Neural cell (in vitro differentiated cells): Measurements from ENCODE around the gene SMNDC1. TPM values are rescaled to one million over a fixed set of nuclear protein-coding genes. Genes with fewer than 3 reads are reported as not detected.

Source experiments
- H2AFZ ChIP-seq: fragments of 200-600, 300-800 bp; sonication (generic), shearing (Covaris generic); 2 replicates; pipeline ENCODE4 v1.6.0; 2014; ENCODE audit warnings: low read depth, mild to moderate bottlenecking, antibody characterized with exemption, low read length, moderate library complexity
- H3F3A ChIP-seq: fragments of 200-600 bp; shearing (Covaris generic); 2 replicates; pipeline ENCODE4 v1.6.1; 2016; ENCODE audit warnings: mild to moderate bottlenecking, moderate library complexity, mixed read lengths, antibody characterized with exemption, low read length; ENCODE audit not compliant: insufficient read depth, poor library complexity, severe bottlenecking
- H3K27ac ChIP-seq: fragments of 200-600, 300-800 bp; sonication (generic), shearing (Covaris generic); 2 replicates; pipeline ENCODE4 v1.5.1; 2014; ENCODE audit warnings: mild to moderate bottlenecking, low read length, moderate library complexity
- H3K27me3 ChIP-seq: fragments of 300-800, 200-600 bp; sonication (generic), shearing (Covaris generic); 2 replicates; pipeline ENCODE4 v1.6.0; 2014; ENCODE audit warnings: mild to moderate bottlenecking, low read depth, low read length, moderate library complexity; ENCODE audit not compliant: insufficient read depth
- H3K36me3 ChIP-seq: fragments of 300-800, 200-600 bp; sonication (generic), shearing (Covaris generic); 2 replicates; pipeline ENCODE4 v1.5.1; 2014; ENCODE audit warnings: mild to moderate bottlenecking, antibody characterized with exemption, low read length, moderate library complexity; ENCODE audit not compliant: insufficient read depth
- H3K4me2 ChIP-seq: fragments of 300-800, 200-600 bp; sonication (generic), shearing (Covaris generic); 2 replicates; pipeline ENCODE4 v1.6.0; 2014; ENCODE audit warnings: mild to moderate bottlenecking, low read length
- H3K4me3 ChIP-seq: fragments of 300-800, 200-600 bp; sonication (generic), shearing (Covaris generic); 2 replicates; pipeline ENCODE4 v1.5.1; 2014; ENCODE audit warnings: mild to moderate bottlenecking, low read length, moderate library complexity
- H3K79me2 ChIP-seq: fragments of 200-600 bp; shearing (Covaris generic); replicated peaks from 2 replicates; pipeline ENCODE4 v1.6.0; 2014; ENCODE audit warnings: mild to moderate bottlenecking, low read length, moderate library complexity; ENCODE audit not compliant: insufficient read depth
- H3K9ac ChIP-seq: fragments of 300-800, 200-600 bp; sonication (generic), shearing (Covaris generic); 2 replicates; pipeline ENCODE4 v1.6.1; 2016; ENCODE audit warnings: mild to moderate bottlenecking, low read length, mixed read lengths
- H3K9me2 ChIP-seq: fragments of 200-600 bp; shearing (Covaris generic); 2 replicates; pipeline ENCODE4 v1.6.1; 2016; ENCODE audit warnings: mild to moderate bottlenecking, low read length, mixed read lengths; ENCODE audit not compliant: insufficient read depth
- H3K9me3 ChIP-seq: fragments of 200-600, 300-800 bp; sonication (generic), shearing (Covaris generic); 2 replicates; pipeline ENCODE4 v1.6.1; 2016; ENCODE audit warnings: mild to moderate bottlenecking, mixed run types, low read length, moderate library complexity, mixed read lengths
- H4K20me1 ChIP-seq: fragments of 200-600 bp; shearing (Covaris generic); 2 replicates; pipeline ENCODE4 v1.6.1; 2016; ENCODE audit warnings: mild to moderate bottlenecking, mixed run types; ENCODE audit not compliant: insufficient read depth
- EP300 ChIP-seq: fragments of 450-650 bp; conservative IDR thresholded peaks from 2 replicates; pipeline ENCODE4 v1.6.1; 2014; ENCODE audit warnings: antibody characterized with exemption, mild to moderate bottlenecking, moderate library complexity; ENCODE audit not compliant: poor library complexity, severe bottlenecking
- EZH2 ChIP-seq: fragments of 200-600, 300-800 bp; shearing (Covaris generic), sonication (generic); IDR thresholded peaks from 2 replicates; pipeline ENCODE4 v1.6.1; 2014; ENCODE audit warnings: antibody characterized with exemption, low read length, borderline replicate concordance, mild to moderate bottlenecking; ENCODE audit not compliant: insufficient read depth, poor library complexity, severe bottlenecking
- MXI1 ChIP-seq: fragments of 450-650 bp; conservative IDR thresholded peaks from 2 replicates; pipeline ENCODE4 v1.6.1; 2014; ENCODE audit warnings: antibody characterized with exemption, mild to moderate bottlenecking; ENCODE audit not compliant: poor library complexity, severe bottlenecking
- POLR2AphosphoS5 ChIP-seq: IDR thresholded peaks from 2 replicates; pipeline ENCODE4 v1.6.1; 2012
- RAD21 ChIP-seq: fragments of 450-650 bp; conservative IDR thresholded peaks from 2 replicates; pipeline ENCODE4 v1.6.1; 2014; ENCODE audit warnings: antibody characterized with exemption, mild to moderate bottlenecking, moderate library complexity
- SMC3 ChIP-seq: fragments of 450-650 bp; conservative IDR thresholded peaks from 2 replicates; pipeline ENCODE4 v1.6.1; 2014; ENCODE audit warnings: antibody characterized with exemption, mild to moderate bottlenecking, moderate library complexity; ENCODE audit not compliant: poor library complexity
- TAF1 ChIP-seq: IDR thresholded peaks from 2 replicates; pipeline ENCODE4 v1.6.1; 2012; ENCODE audit warnings: low read depth
- polyA plus RNA-seq: library from polyadenylated mRNA; depleted of rRNA; stranded (reverse); fragments of >200 nt; gene quantifications from 2 replicates; pipeline ENCODE4 v1.2.3, GENCODE V29; 2014
- TF ChIP-seq, protein P1 (sequence below): IDR thresholded peaks from 2 replicates; pipeline ENCODE4 v1.6.1; 2012; ENCODE audit warnings: borderline replicate concordance
- TF ChIP-seq, protein P2 (sequence below): fragments of 450-650 bp; IDR thresholded peaks from 2 replicates; pipeline ENCODE4 v1.5.1; 2014; ENCODE audit warnings: antibody characterized with exemption, mild to moderate bottlenecking, moderate library complexity; ENCODE audit not compliant: poor library complexity, severe bottlenecking

Gene SMNDC1
- polyA plus RNA-seq, 1 donor from 2014 or later = 25.9 TPM

DNA sequence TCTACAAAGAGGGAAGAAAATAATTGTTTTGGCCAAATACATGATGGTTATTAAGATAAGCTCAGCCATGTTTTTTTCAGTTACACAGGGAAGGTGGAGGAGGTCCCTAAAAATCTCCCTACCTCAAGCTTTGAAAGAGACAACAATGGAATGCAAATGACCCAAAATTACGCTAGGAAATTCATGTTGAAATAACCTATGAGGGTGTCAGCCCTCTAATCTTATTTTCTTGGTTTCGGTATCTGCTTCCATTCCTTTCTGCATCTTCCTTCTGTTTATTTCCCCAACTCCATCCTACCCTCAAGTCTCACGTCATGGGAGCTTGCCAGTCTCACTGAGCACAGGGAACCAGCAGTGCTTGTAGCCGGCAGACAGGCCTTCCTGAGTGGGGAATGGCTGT is 40.6 kb upstream of the SMNDC1 start:
- H3K4me3 ChIP-seq = no peak overlapping the region
- H3F3A ChIP-seq = no peaks in the 10 kb centered on the region
- no peaks in the 10 kb centered on the region for H4K20me1 ChIP-seq
- H2AFZ ChIP-seq = no peak overlapping the region
- H3K9me2 ChIP-seq = no peaks in the 10 kb centered on the region
- no peak overlapping the region for H3K4me2 ChIP-seq
- H3K9ac ChIP-seq = no peak overlapping the region
- TF ChIP-seq POLR2AphosphoS5 (no peak), MXI1 (no peak), SMC3 (no peak), EP300 (no peak), TAF1 (no peak), EZH2 (no peak), RAD21 (no peak)
- TF ChIP-seq, protein P1, sequence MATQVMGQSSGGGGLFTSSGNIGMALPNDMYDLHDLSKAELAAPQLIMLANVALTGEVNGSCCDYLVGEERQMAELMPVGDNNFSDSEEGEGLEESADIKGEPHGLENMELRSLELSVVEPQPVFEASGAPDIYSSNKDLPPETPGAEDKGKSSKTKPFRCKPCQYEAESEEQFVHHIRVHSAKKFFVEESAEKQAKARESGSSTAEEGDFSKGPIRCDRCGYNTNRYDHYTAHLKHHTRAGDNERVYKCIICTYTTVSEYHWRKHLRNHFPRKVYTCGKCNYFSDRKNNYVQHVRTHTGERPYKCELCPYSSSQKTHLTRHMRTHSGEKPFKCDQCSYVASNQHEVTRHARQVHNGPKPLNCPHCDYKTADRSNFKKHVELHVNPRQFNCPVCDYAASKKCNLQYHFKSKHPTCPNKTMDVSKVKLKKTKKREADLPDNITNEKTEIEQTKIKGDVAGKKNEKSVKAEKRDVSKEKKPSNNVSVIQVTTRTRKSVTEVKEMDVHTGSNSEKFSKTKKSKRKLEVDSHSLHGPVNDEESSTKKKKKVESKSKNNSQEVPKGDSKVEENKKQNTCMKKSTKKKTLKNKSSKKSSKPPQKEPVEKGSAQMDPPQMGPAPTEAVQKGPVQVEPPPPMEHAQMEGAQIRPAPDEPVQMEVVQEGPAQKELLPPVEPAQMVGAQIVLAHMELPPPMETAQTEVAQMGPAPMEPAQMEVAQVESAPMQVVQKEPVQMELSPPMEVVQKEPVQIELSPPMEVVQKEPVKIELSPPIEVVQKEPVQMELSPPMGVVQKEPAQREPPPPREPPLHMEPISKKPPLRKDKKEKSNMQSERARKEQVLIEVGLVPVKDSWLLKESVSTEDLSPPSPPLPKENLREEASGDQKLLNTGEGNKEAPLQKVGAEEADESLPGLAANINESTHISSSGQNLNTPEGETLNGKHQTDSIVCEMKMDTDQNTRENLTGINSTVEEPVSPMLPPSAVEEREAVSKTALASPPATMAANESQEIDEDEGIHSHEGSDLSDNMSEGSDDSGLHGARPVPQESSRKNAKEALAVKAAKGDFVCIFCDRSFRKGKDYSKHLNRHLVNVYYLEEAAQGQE = no peak
- TF ChIP-seq, protein P2, sequence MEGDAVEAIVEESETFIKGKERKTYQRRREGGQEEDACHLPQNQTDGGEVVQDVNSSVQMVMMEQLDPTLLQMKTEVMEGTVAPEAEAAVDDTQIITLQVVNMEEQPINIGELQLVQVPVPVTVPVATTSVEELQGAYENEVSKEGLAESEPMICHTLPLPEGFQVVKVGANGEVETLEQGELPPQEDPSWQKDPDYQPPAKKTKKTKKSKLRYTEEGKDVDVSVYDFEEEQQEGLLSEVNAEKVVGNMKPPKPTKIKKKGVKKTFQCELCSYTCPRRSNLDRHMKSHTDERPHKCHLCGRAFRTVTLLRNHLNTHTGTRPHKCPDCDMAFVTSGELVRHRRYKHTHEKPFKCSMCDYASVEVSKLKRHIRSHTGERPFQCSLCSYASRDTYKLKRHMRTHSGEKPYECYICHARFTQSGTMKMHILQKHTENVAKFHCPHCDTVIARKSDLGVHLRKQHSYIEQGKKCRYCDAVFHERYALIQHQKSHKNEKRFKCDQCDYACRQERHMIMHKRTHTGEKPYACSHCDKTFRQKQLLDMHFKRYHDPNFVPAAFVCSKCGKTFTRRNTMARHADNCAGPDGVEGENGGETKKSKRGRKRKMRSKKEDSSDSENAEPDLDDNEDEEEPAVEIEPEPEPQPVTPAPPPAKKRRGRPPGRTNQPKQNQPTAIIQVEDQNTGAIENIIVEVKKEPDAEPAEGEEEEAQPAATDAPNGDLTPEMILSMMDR = no peak
- no peaks in the 10 kb centered on the region for H3K79me2 ChIP-seq
- H3K9me3 ChIP-seq = no peaks in the 10 kb centered on the region
- H3K27ac ChIP-seq = no peak overlapping the region
- no peaks in the 10 kb centered on the region for H3K27me3 ChIP-seq
- no peaks in the 10 kb centered on the region for H3K36me3 ChIP-seq

DNA sequence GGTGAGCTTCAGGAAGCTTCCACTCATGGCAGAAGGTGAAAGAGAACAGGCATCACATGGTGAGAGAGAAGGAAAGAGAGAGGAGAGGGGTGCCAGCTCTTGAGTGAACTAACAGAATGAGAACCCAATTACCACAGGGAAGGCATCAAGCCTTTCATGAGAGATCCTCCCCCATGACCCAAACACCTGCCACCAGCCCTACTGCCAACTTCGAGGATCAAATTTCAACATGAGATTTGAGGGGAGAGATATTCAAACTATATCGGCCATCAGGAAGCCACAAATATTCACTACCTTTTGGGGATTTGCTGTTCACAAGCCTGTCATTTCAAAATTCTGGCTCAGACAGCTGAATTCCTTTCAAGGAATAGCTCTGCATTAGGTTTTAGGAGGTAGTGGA is 39.9 kb upstream of the SMNDC1 start:
- no peaks in the 10 kb centered on the region for H3K9me2 ChIP-seq
- TF ChIP-seq POLR2AphosphoS5 = no peak
- TF ChIP-seq, protein P2 = no peak
- TF ChIP-seq MXI1 = no peak
- no peak for TF ChIP-seq SMC3
- TF ChIP-seq, protein P1 = no peak
- H3K9me3 ChIP-seq = no peaks in the 10 kb centered on the region
- H4K20me1 ChIP-seq = no peaks in the 10 kb centered on the region
- no peaks in the 10 kb centered on the region for H3K27me3 ChIP-seq
- H3F3A ChIP-seq = no peaks in the 10 kb centered on the region
- no peaks in the 10 kb centered on the region for H3K36me3 ChIP-seq
- no peak overlapping the region for H3K4me2 ChIP-seq
- no peak overlapping the region for H3K4me3 ChIP-seq
- no peak overlapping the region for H2AFZ ChIP-seq
- no peak overlapping the region for H3K27ac ChIP-seq
- no peaks in the 10 kb centered on the region for H3K79me2 ChIP-seq
- H3K9ac ChIP-seq = no peak overlapping the region
